ENCODE measurements around the gene LRRC25.

DNA sequence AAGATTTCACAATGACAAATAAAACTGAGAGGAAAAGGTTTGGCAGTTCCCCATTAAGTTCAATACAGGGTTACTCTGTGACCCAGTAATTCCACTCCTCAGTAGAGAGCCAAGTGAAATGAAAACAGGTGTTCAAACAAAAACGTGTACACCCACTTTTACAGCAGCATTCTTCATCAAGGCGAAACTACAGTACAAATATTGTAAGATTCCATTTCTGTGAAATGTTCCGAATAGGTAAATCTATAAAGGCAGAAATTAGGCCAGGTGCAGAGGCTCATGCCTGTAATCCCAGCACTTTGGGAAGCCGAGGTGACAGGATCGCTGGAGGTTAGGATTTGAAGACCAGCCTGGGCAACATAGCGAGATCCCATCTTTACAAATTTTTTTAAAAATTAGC, 20.4 kb downstream of the LRRC25 start:
- TF ChIP-seq SIN3A (IDR thresholded peaks at IDR 0.05; ENCODE audit: borderline replicate concordance, insufficient read depth, low read length) (no peak), POLR2AphosphoS5 (IDR thresholded peaks at IDR 0.05; ENCODE audit: low read depth, low read length) (no peak), TAF1 (IDR thresholded peaks at IDR 0.05; ENCODE audit: borderline replicate concordance, insufficient read depth, low read length) (no peak), FOXP2 (optimal IDR thresholded peaks at IDR 0.05; ENCODE audit: borderline replicate concordance, extremely low read depth, extremely low read length, insufficient read depth) (no peak)
- TF ChIP-seq, protein P1, sequence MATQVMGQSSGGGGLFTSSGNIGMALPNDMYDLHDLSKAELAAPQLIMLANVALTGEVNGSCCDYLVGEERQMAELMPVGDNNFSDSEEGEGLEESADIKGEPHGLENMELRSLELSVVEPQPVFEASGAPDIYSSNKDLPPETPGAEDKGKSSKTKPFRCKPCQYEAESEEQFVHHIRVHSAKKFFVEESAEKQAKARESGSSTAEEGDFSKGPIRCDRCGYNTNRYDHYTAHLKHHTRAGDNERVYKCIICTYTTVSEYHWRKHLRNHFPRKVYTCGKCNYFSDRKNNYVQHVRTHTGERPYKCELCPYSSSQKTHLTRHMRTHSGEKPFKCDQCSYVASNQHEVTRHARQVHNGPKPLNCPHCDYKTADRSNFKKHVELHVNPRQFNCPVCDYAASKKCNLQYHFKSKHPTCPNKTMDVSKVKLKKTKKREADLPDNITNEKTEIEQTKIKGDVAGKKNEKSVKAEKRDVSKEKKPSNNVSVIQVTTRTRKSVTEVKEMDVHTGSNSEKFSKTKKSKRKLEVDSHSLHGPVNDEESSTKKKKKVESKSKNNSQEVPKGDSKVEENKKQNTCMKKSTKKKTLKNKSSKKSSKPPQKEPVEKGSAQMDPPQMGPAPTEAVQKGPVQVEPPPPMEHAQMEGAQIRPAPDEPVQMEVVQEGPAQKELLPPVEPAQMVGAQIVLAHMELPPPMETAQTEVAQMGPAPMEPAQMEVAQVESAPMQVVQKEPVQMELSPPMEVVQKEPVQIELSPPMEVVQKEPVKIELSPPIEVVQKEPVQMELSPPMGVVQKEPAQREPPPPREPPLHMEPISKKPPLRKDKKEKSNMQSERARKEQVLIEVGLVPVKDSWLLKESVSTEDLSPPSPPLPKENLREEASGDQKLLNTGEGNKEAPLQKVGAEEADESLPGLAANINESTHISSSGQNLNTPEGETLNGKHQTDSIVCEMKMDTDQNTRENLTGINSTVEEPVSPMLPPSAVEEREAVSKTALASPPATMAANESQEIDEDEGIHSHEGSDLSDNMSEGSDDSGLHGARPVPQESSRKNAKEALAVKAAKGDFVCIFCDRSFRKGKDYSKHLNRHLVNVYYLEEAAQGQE (IDR thresholded peaks at IDR 0.05; ENCODE audit: insufficient read depth in 1 of 2, low read depth in 2 of 2, low read length in 2 of 2) = no peak

Measured in PFSK-1 (cell line).